IPS-NIHi7 (cell line): Measurements from ENCODE around the gene DIAPH2.
A peak's percentile ranks its signal among the peaks of the same experiment; 100 is the strongest.

Source experiments
- DNase-seq: peaks from one replicate; pipeline ENCODE4 v3.0.0; 2012; ENCODE audit warnings: mixed read lengths; ENCODE audit errors: extremely low spot score

Gene DIAPH2

DNA sequence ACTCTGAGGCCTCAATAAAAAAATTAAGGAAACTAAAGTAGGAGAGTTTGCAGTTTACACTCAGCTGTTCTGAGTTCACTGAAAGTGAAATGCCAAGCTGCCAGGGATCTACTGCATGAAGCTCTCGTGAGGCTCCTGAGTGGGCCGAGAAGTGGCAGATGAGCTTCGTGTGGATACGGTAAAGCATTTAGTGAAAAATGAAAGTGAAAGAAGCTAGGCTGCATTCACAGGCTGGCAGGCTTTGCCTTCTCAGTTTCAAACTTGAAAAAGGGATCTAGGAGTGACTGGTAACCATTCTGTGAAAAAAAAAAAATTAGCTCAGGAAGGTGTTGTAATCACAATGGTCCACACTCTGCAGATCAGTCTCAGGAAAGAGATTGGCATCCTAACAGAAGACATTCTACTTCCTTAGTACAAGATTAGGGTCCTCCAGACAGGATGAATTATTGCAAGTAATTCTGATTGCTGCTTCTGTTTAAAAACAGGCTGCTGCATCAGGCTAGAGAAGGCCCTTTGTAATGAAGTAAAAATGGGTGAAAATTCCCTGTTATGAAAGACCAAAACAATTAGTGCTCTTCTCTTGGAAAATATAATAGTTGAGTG lies 879.0 kb downstream of the DIAPH2 start:
- DNase-seq = no peak

DNA sequence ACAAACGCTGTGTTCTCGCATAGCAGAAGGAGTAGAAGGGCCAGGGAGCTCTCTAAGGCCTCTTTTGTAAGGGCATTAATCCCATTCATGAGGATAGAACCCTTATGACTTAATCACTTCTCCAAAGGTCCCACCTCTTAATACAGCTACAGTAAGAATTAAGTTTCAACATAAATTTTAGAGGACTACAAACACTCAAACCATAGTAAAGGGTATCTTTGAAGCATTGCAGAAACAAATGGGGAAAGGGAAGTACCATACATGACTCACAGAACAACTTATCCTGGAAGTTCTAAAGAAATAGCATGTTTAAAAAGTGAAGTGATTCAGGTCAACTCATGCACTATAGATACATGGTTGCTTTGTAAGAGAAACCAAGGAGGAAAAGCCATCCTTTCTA lies 879.9 kb downstream of the DIAPH2 start:
- no peak for DNase-seq

GRCh38 chrX:97587171-97587570 lies 902.5 kb downstream of the DIAPH2 start:
- DNase-seq = no peak

GRCh38 chrX:97594646-97595224 lies 910.1 kb downstream of the DIAPH2 start:
- DNase-seq = no peak

DNA sequence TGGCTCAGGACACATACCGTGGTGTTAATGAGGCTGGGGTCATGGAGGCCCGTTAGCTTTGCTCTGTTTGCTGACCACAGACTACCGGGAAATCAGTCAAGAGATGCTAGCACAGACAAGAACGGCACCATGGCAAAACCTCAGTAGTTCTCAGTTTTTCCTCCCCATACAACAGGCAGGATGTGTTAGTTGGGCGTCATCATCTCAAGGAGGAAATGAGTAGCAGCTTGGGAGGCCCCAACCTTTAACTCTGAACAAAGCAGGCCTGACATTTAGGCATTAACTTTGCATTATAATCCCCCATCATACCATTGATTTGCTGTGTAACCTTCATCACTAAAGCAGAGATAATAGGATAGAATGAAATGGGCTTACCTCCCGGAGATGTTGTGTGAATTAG lies 913.3 kb downstream of the DIAPH2 start:
- DNase-seq = peak; percentile 34

DNA sequence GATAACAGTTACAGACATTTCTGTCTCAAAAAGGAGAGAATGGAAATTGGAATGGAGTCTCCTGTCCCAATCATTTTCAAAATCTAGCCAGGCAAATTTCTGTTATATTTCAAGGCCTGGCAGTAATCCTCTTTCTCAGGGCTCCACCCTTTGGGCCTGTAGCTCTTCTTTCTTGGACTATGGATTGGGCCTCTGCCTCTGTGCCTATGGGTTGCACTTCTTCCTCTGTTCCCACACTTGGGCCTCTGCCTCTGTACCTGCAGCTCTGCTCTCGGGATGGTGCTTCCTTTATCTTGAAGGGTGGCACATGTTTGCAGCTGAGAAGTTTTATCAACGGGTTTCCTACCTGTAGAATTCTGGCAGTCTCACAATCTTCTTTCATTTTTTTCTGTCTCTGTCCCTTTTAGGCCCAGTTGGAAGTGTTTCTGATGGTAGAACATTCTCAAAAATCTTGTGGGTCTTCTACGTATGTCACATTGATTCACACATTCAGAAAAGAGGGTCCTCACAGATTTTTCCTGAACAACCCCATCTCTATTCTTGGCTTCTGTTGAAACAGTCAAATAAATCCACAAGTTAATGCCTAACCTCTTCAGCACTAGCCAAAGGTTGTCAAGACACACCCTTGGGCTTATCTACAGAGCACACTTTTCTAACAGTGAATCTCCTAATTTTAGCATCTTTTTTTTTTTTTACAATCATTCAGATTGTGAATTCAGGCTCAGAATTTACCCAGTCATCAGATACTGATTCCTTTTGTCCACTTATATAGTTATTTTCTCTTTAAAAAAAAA lies 918.0 kb downstream of the DIAPH2 start:
- no peak for DNase-seq

DNA sequence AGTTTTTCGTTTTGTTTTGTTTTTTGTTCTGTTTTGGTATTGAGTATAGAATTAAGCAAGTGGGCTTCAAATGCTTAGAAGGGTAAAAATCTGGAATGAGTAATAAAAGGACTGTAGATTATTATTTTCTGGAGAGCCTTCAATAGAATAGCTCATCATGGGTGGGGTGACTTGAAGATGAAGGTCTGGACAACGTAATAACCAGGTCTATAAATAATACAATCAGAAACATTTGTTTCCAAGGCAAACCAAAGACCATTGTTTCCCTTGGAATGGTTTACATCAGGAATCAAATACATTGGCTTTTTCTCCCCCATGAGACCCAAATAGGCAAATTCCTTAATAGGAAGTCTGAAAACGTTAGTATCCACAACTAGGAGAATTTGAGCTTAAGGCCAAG lies 920.6 kb downstream of the DIAPH2 start:
- DNase-seq = no peak

- no peak for DNase-seq
These were observed 924.7 kb downstream of the DIAPH2 start for GRCh38 chrX:97609357-97609756.

GRCh38 chrX:97609938-97610337 lies 925.3 kb downstream of the DIAPH2 start:
- DNase-seq = no peak

DNA sequence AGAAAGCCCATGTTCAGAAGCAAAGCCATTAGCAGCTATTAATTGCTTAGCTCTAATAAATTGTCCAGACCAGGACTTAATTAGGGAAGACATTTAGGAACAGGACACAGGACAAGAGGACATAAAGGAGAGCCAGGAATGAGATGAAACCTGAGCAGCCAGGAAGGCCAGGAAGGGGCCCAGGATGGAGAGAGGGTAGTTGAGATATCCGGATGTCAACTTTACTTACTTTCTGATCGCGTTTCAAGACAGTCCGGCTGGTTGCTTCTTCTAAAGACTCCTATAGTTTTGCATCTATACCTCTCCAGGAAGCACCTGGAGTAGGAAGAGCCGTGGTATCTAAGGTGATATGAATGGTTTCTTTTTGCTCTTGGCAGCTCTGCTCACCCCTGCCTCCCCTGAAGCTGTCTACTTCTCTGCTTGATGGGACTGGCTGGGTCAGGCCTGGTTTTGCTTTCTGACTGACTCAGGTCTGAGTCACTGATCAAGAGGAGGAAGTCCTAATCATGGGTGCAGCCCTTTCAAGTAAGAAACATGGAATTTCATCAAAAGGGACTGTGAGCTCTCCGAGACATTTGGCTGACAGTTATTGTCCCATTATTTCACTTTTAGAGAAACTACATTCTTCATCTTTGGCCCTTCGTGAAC lies 932.4 kb downstream of the DIAPH2 start:
- DNase-seq = peak; percentile 31

DNA sequence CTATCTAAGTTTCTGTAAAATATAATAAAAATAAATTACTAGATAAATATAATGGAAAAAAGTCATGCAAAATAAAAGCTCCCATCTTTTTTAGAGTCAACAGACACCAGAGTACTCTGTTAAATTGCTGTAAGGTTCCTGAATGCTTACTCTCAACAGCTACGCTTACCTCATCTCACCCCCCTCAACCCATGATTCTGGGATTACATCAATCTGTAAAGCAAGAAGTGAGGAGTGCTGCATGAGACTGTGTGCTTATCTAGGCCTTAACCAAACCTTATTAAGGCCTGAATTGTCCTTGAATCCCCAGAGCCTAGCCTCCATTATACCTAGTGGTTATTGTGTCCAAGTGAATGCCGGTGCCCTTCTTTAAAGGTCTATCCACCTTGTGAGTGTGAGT lies 934.9 kb downstream of the DIAPH2 start:
- DNase-seq = no peak

- DNase-seq = no peak
These were observed 937.5 kb downstream of the DIAPH2 start for GRCh38 chrX:97622111-97622510.

- no peak for DNase-seq
These were observed 943.7 kb downstream of the DIAPH2 start for GRCh38 chrX:97628326-97628725.

DNA sequence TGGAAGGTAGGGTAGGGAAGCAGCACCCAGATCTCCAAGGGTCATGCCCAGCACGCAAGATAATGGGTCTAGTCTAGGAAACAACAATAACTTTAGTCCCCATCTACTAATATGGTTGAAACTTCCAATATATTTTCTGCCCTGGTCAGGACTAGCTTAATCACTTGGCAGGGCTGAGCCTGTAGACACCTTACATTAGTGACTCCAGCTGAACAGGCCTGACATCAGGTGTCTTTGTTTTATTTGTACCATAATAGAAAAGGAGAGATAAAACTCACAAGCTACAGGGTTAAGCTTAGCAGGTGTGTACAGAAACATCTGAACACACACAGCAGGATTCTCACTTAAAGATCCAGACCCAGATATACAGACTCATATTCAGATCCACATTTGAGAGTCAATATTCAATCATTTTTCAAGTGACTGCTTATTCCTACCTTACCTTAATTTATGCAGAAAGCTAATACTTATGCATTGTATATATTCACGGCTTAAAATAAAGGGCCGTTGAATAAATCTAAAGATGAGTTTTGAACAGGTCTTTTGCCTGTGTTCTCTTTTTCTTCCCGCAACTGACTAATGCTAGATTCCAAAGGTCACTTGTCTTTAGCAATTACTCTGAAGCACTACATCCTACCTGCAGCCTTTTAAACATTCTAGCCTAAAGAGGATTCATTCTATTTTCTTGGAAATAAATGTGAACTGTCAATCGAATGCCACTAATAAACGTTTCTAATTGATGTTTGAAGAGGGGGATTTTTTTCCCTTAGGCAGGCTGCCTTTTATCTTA lies 944.4 kb downstream of the DIAPH2 start:
- DNase-seq = no peak

- DNase-seq = no peak
These were observed 944.9 kb downstream of the DIAPH2 start for GRCh38 chrX:97629597-97629985.

GRCh38 chrX:97633798-97634197 lies 949.2 kb downstream of the DIAPH2 start:
- no peak for DNase-seq

DNA sequence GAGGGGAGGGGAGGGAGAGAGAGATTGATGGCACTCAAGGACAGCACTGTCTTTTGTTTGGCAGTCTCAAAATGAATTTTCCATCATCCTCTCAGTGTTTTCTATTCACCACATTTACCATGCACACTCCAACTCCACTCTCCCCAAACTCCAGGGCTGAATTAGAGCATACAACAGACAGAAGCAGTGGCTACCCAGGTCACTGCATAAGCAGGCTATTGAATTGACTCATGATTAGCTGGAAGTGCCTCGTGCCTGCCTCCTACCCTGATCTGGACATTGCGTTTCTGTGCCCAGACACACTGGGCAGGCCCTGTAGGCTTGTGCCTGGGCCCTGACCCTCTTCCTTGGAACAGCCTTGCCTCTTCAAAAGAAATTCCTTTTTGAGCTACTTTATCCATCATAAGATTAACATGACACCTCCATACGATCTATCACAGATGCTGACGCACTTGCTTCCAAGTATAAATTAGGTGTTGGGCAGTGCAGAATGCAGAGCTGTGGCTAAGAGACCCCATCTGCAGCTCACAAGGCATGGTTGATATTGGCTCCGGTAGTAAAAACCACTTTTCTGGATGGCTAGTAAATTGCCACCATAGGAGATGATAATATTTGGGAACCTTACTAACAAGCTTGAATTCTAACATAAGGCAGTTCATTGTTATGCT lies 952.0 kb downstream of the DIAPH2 start:
- DNase-seq = no peak

DNA sequence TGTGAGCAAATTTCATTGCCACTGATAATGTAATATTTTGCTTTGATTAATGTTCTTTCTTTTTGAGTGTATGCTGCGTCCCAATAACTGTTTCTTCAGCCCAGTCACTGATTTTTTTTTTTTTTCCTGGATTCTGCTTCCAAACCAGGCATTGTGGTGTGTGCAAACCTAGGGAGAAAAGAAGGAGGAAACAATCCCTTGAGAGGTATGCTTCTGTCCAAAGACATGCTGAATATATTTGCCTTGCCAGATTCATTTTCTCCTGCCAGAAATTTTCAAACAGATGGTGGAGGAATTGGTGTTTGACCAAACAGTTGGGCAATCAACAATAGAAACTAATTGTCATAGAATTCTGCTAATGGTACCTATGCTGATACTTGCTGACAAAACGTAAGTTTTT lies 952.6 kb downstream of the DIAPH2 start:
- no peak for DNase-seq

DNA sequence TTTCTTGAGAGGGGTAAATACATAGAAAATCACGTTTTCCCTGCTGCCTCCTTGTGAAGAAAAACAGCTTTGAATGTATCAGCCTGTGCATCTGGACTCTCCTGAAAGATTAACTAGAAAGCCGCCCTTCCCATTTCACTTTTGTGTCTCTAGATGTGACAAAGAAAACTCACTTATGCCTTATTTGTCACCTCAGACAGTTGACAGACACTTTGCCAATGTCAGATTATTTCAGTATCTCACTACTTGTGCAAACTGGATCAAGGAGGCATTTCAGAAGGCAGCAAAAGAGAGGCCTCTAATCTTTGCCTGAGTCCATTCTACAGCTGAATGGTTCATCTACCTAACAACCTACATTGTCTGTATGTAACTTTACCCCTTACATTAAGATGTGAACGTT lies 954.0 kb downstream of the DIAPH2 start:
- no peak for DNase-seq

GRCh38 chrX:97639526-97639925 lies 954.9 kb downstream of the DIAPH2 start:
- peak; percentile 79 for DNase-seq
